Measurements from ENCODE around the gene TRA2A. TPM values are rescaled to one million over a fixed set of nuclear protein-coding genes. Genes with fewer than 3 reads are reported as not detected.
A peak's percentile ranks its signal among the peaks of the same experiment; 100 is the strongest.

TRA2A gene
- total RNA-seq, 1 experiment from 2014 or later, result 169 TPM

DNA sequence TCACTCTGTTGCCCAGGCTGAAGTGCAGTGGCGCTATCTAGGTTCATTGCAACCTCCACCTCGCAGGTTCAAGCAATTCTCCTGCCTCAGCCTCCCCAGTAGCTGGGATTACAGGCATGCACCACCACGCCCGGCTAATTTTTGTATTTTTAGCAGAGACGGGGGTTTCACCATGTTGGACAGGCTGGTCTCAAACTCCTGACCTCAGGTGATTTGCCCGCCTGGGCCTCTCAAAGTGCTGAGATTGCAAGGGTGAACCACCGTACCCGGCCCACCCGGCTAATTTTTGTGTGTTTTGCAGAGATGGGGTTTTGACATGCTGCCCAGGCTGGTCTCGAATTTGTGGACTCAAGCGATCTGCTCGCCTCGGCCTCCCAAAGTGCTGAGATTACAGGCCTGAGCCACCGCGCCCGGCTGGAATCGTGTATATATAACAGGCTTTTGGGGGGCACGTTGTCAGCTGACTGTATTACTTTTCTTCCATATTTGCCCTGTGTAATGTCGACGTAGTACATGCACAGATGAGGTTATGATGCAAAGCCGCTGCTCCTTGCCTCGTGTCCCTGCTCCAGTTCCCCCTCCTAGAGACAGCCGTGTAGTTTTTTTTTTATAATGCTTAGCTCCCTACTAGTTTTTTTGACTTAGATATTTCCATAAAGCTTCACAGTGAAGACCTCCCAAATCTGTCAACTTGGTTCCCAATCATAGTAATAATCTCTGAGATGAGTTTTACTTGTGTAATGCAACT is 883 bp upstream of the TRA2A start:
- Mint-ChIP-seq H3K9me3 (peaks cover 0 to 3% of the 10 kb centered on the region in 2 experiments; a peak in 2 of 5 replicates), H3K27ac (peak overlapping the region in 2 of 3 experiments; percentile 100; a peak in 6 of 7 replicates), H3K4me1 (peaks cover 33 to 41% of the 10 kb centered on the region in 2 experiments), H3K4me3 (peak overlapping the region; percentile 89 to 99; a peak in 4 of 5 replicates), H3K27me3 (ENCODE audit: low read depth) (peaks cover 2% of the 10 kb centered on the region), H3K36me3 (ENCODE audit: insufficient read depth in 1 of 3, low read depth in 3 of 3) (peaks cover 11 to 31% (median 28%) of the 10 kb centered on the region in 3 experiments)
- Histone ChIP-seq H3T11ph (ENCODE audit: low read length) (no peak overlapping the region), H2BK5ac (ENCODE audit: insufficient read length, low read length) (no peak overlapping the region), H3K9ac (ENCODE audit: extremely low read depth, insufficient read length, low read length) (no peak overlapping the region), H4K8ac (replicated peaks; ENCODE audit: insufficient read length, low read depth, low read length) (no peak overlapping the region), H3K27me3 (ENCODE audit: insufficient read depth, low read length) (no peaks in the 10 kb centered on the region), H3K79me2 (ENCODE audit: insufficient read depth, low read length) (peaks cover 35% of the 10 kb centered on the region), H3K9me3 (ENCODE audit: control insufficient read depth, low read depth, low read length) (no peaks in the 10 kb centered on the region), H3K14ac (ENCODE audit: insufficient read depth, low read length) (no peak overlapping the region), H3K4me2 (ENCODE audit: insufficient read depth, insufficient read length, low read length) (no peak overlapping the region), H2AK5ac (ENCODE audit: insufficient read length, low read length) (no peak overlapping the region), H2BK15ac (ENCODE audit: low read depth, low read length) (no peak overlapping the region), H4K91ac (ENCODE audit: insufficient read length, low read depth, low read length) (no peak overlapping the region), H3K18ac (ENCODE audit: insufficient read length, low read depth, low read length) (no peak overlapping the region), H3K4me1 (ENCODE audit: insufficient read depth, low read length) (peaks cover 2% of the 10 kb centered on the region; the same call in 1 of the 2 replicates), H2BK20ac (ENCODE audit: low read depth, low read length, poor library complexity, severe bottlenecking) (no peak overlapping the region), H4K20me1 (ENCODE audit: control insufficient read depth, insufficient read depth, insufficient read length) (no peaks in the 10 kb centered on the region), H3K23ac (ENCODE audit: insufficient read length, low read depth, low read length) (no peak overlapping the region), H2BK12ac (ENCODE audit: insufficient read length, low read depth, low read length) (no peak overlapping the region), H3K56ac (ENCODE audit: insufficient read length, low read depth, low read length) (no peak overlapping the region), H2AFZ (ENCODE audit: low read length) (no peak overlapping the region), H4K5ac (ENCODE audit: insufficient read length, low read depth, low read length) (no peak overlapping the region), H3K4ac (ENCODE audit: low read depth, low read length) (no peak overlapping the region), H2BK120ac (ENCODE audit: low read depth, low read length, poor library complexity, severe bottlenecking) (no peak overlapping the region), H3K23me2 (ENCODE audit: insufficient read length, low read depth, low read length, poor library complexity, severe bottlenecking) (no peaks in the 10 kb centered on the region), H3K79me1 (ENCODE audit: insufficient read depth, low read depth, low read length, poor library complexity, severe bottlenecking) (no peaks in the 10 kb centered on the region), H3K27ac (ENCODE audit: insufficient read length, low read depth, low read length) (peak overlapping the region; percentile 48)
- no peak for DNase-seq
- TF ChIP-seq, protein P1, sequence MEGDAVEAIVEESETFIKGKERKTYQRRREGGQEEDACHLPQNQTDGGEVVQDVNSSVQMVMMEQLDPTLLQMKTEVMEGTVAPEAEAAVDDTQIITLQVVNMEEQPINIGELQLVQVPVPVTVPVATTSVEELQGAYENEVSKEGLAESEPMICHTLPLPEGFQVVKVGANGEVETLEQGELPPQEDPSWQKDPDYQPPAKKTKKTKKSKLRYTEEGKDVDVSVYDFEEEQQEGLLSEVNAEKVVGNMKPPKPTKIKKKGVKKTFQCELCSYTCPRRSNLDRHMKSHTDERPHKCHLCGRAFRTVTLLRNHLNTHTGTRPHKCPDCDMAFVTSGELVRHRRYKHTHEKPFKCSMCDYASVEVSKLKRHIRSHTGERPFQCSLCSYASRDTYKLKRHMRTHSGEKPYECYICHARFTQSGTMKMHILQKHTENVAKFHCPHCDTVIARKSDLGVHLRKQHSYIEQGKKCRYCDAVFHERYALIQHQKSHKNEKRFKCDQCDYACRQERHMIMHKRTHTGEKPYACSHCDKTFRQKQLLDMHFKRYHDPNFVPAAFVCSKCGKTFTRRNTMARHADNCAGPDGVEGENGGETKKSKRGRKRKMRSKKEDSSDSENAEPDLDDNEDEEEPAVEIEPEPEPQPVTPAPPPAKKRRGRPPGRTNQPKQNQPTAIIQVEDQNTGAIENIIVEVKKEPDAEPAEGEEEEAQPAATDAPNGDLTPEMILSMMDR (conservative IDR thresholded peaks at IDR 0.05), result no peak
- no CpG with 5 or more reads among the region's 23 CpGs for WGBS (ENCODE audit: extremely low coverage, insufficient read length, low lambda C conversion rate)
